ENCODE data around the gene HDAC9. TPM values are rescaled to one million over a fixed set of nuclear protein-coding genes. Genes with fewer than 3 reads are reported as not detected.

The HDAC9 gene
- polyA plus RNA-seq, 1 of the 3 experiments (the other 2 are of a cell fraction) = 11.6 TPM

- TF ChIP-seq, protein P1, sequence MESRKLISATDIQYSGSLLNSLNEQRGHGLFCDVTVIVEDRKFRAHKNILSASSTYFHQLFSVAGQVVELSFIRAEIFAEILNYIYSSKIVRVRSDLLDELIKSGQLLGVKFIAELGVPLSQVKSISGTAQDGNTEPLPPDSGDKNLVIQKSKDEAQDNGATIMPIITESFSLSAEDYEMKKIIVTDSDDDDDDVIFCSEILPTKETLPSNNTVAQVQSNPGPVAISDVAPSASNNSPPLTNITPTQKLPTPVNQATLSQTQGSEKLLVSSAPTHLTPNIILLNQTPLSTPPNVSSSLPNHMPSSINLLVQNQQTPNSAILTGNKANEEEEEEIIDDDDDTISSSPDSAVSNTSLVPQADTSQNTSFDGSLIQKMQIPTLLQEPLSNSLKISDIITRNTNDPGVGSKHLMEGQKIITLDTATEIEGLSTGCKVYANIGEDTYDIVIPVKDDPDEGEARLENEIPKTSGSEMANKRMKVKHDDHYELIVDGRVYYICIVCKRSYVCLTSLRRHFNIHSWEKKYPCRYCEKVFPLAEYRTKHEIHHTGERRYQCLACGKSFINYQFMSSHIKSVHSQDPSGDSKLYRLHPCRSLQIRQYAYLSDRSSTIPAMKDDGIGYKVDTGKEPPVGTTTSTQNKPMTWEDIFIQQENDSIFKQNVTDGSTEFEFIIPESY (IDR thresholded peaks at IDR 0.05; ENCODE audit: borderline replicate concordance, low read depth) = no peak
- TF ChIP-seq POLR2AphosphoS5 (IDR thresholded peaks at IDR 0.05; ENCODE audit: low read depth, low read length) (no peak), RXRA (IDR thresholded peaks at IDR 0.05; ENCODE audit: borderline replicate concordance, low read depth) (no peak), FOXM1 (IDR thresholded peaks at IDR 0.05; ENCODE audit: low read depth) (no peak), SIN3A (IDR thresholded peaks at IDR 0.05; ENCODE audit: borderline replicate concordance, low read depth, low read length) (no peak), PBX3 (IDR thresholded peaks at IDR 0.05) (no peak)
These were observed 304.4 kb downstream of the HDAC9 start (continued) for GRCh38 chr7:18799899-18800298.

DNA sequence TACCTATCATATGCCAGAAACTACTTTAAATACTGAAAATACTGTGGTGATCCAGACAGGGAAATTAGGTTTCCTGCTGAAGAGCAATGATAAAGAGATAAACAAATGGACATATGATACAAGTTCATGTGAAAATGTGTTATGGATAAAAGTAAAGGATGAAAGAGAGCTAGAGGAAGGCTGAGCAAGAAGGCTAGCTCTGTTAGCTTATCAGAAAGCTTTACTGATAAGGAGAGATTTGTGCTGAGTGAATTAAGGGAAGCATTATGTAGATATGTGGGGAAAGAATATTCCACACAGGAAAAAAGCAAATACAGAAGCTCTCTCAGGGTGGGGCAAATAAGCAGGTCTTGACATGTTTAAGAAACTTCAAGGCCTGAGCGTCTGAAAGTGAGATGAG lies 308.4 kb downstream of the HDAC9 start:
- Histone ChIP-seq H3K4me3 (ENCODE audit: low read depth in 2 of 2, low read length in 1 of 2) (no peak overlapping the region), H2AFZ (ENCODE audit: low read depth) (no peak overlapping the region), H3K4me2 (no peak overlapping the region), H3K9me2 (no peaks in the 10 kb centered on the region; the same call in 1 of the 2 replicates), H3K36me3 (replicated peaks in 1 of 2; ENCODE audit: control insufficient read depth in 1 of 2, insufficient read depth in 2 of 2, low read length in 1 of 2) (peaks cover 4 to 11% of the 10 kb centered on the region in 2 experiments), H3K9ac (no peak overlapping the region), H3K27me3 (ENCODE audit: insufficient read depth) (no peaks in the 10 kb centered on the region), H4K20me1 (ENCODE audit: insufficient read depth) (no peaks in the 10 kb centered on the region), H3K79me2 (ENCODE audit: insufficient read depth) (no peaks in the 10 kb centered on the region), H3K27ac (ENCODE audit: low read depth in 2 of 2, low read length in 1 of 2) (peak overlapping the region in 1 of 2 experiments; percentile 96; a peak in 2 of 4 replicates), H3K9me3 (peaks cover 4% of the 10 kb centered on the region), H3K4me1 (ENCODE audit: control insufficient read depth in 1 of 2, insufficient read depth in 2 of 2, low read depth in 1 of 2, low read length in 1 of 2) (peaks cover 0 to 32% of the 10 kb centered on the region in 2 experiments; a peak in 2 of 4 replicates), H3F3A (replicated peaks; ENCODE audit: insufficient read depth) (peaks cover 7% of the 10 kb centered on the region)
- WGBS (ENCODE audit: low lambda C conversion rate) = 86% methylated on average over 1 of the region's 1 CpG
- peak; percentile 48 for DNase-seq
- POLR2A ChIA-PET = interaction anchor here (0.9 to 2.8 kb wide), 9 partner anchors 24 to 314 kb away, joined by 3 to 30 read pairs (median 9); partner anchors contain the start of gene TWIST1
- CTCF ChIA-PET = interaction anchor here (0.7 to 2.5 kb wide), 9 partner anchors 9 to 314 kb away, joined by 3 to 15 read pairs (median 4); partner anchors contain the start of gene TWIST1
- TF ChIP-seq TAF1 (IDR thresholded peaks at IDR 0.05; ENCODE audit: borderline replicate concordance, low read depth, low read length) (no peak), EP300 (IDR thresholded peaks at IDR 0.05; ENCODE audit: borderline replicate concordance in 1 of 2, low read depth in 1 of 2, low read length in 1 of 2) (peak; percentile 23 to 99; a peak in 2 of 4 replicates), IRF3 (IDR thresholded peaks at IDR 0.05; ENCODE audit: low read depth, low read length) (no peak), RAD21 (IDR thresholded peaks at IDR 0.05; ENCODE audit: low read length) (peak; percentile 54), POLR2AphosphoS5 (IDR thresholded peaks at IDR 0.05; ENCODE audit: low read depth, low read length) (no peak), YY1 (IDR thresholded peaks at IDR 0.05; ENCODE audit: low read depth) (no peak), TEAD4 (IDR thresholded peaks at IDR 0.05; ENCODE audit: borderline replicate concordance, insufficient read depth) (peak; percentile 57; the same call in 1 of the 2 replicates), FOXM1 (IDR thresholded peaks at IDR 0.05; ENCODE audit: low read depth) (no peak), SMC3 (IDR thresholded peaks at IDR 0.05; ENCODE audit: low read depth, low read length) (0 out of 2 replicates have a peak, but pooled peaks have one; percentile 5), MXI1 (IDR thresholded peaks at IDR 0.05; ENCODE audit: low read depth, low read length) (0 out of 2 replicates have a peak, but pooled peaks have one; percentile 57), FOXJ3 (CRISPR knock-in tag; IDR thresholded peaks at IDR 0.05) (peak; percentile 98), RCOR1 (IDR thresholded peaks at IDR 0.05; ENCODE audit: low read length) (peak; percentile 94), MAX (IDR thresholded peaks at IDR 0.05; ENCODE audit: low read depth) (no peak), MEF2A (IDR thresholded peaks at IDR 0.05; ENCODE audit: borderline replicate concordance, low read depth) (no peak), NFIC (IDR thresholded peaks at IDR 0.05; ENCODE audit: borderline replicate concordance) (no peak), RXRA (IDR thresholded peaks at IDR 0.05; ENCODE audit: borderline replicate concordance, low read depth) (no peak), EZH2phosphoT487 (IDR thresholded peaks at IDR 0.05; ENCODE audit: borderline replicate concordance, low read depth) (no peak)
- TF ChIP-seq, protein P2, sequence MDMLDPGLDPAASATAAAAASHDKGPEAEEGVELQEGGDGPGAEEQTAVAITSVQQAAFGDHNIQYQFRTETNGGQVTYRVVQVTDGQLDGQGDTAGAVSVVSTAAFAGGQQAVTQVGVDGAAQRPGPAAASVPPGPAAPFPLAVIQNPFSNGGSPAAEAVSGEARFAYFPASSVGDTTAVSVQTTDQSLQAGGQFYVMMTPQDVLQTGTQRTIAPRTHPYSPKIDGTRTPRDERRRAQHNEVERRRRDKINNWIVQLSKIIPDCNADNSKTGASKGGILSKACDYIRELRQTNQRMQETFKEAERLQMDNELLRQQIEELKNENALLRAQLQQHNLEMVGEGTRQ (IDR thresholded peaks at IDR 0.05; ENCODE audit: borderline replicate concordance, low read depth, low read length) = no peak

Data from SK-N-SH (cell line).